Activated CD4-positive, alpha-beta T cell treated with anti-CD3 and anti-CD28 coated beads for 36 hours (primary cell): ENCODE data around the gene OSER1. TPM values are rescaled to one million over a fixed set of nuclear protein-coding genes. Genes with fewer than 3 reads are reported as not detected.

Source experiments
- ATAC-seq: fragments of 200-7000 bp; cut with Tn5 transposase; one replicate; pipeline ENCODE4 v1.10.0; 2021; ENCODE audit warnings: mild to moderate bottlenecking, moderate library complexity
- CTCF ChIA-PET: fragments of 350-600 bp; sonication (Branson Sonifier 250); formaldehyde crosslinking; loops from one replicate; lab custom pipeline; 2021; ENCODE audit warnings: antibody characterized with exemption; lab: Charles Lee
- POLR2A ChIA-PET: fragments of 350-600 bp; sonication (Branson Sonifier 250); formaldehyde crosslinking; loops from one replicate; lab custom pipeline; 2021; ENCODE audit warnings: antibody characterized with exemption, inconsistent platforms; lab: Charles Lee
- DNase-seq: peaks from one replicate; pipeline ENCODE4 v3.0.0-alpha.2; 2020
- H3K27ac Mint-ChIP-seq: one replicate; pipeline ENCODE4 v1.8.0; 2021; ENCODE audit warnings: mixed read lengths
- H3K27me3 Mint-ChIP-seq: one replicate; pipeline ENCODE4 v1.8.0; 2021; ENCODE audit warnings: mixed read lengths
- H3K36me3 Mint-ChIP-seq: one replicate; pipeline ENCODE4 v1.8.0; 2021; ENCODE audit warnings: low read depth, mixed read lengths
- H3K4me1 Mint-ChIP-seq: one replicate; pipeline ENCODE4 v1.8.0; 2021; ENCODE audit warnings: mixed read lengths
- H3K4me3 Mint-ChIP-seq: one replicate; pipeline ENCODE4 v1.8.0; 2021; ENCODE audit warnings: mild to moderate bottlenecking, moderate library complexity, mixed read lengths
- H3K9me3 Mint-ChIP-seq: one replicate; pipeline ENCODE4 v1.8.0; 2021; ENCODE audit warnings: low read depth, mixed read lengths
- intact Hi-C, 2 experiments: fragments of 100-400 bp; cut with DNase I in 1 of 2; cut with micrococcal nuclease in 1 of 2; formaldehyde crosslinking; loops; one replicate each; pipeline versions ENCODE4 v1.14.2 to v1.15.1; 2022 to 2024; cut with DNase I, micrococcal nuclease
- total RNA-seq, 2 experiments: library from RNA; stranded (reverse); gene quantifications; one replicate each; pipeline ENCODE4 v1.2.3, GENCODE V29; 2021

The OSER1 gene
- total RNA-seq, 2 experiments from 2014 or later, result 19.9 to 22.5 TPM

DNA sequence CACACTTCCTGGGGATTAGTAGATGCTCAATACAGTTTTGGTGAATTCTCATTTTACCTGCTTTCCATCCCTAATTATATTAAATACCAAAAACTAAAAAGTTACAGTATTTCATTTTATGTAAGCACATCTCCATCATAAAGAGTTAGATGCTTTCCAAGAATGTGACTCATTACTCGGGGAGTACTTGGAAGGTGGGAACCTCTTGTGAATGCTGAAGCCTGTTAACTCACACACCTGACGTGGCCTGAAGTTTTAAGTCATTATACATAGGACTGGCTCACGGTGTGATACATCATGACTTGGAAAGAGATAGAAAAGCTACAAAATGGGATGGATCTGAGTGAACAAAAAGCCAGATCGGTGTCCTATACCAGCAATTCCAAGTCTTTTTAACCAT, 2.2 kb upstream of the OSER1 start:
- H3K4me3 Mint-ChIP-seq, result no peak overlapping the region
- intact Hi-C loops, result loop anchor here (5.0 to 10.0 kb wide), 4 partner anchors 460 to 672 kb away; partner anchors contain the start of genes IFT52 (in 1 of the 2) and YWHAB (in 1 of the 2)
- no peak overlapping the region for H3K27ac Mint-ChIP-seq
- no peak for ATAC-seq
- peaks cover 45% of the 10 kb centered on the region for H3K4me1 Mint-ChIP-seq
- CTCF ChIA-PET, result interaction anchor here (1.5 to 10.4 kb wide), 5 partner anchors 17 to 171 kb away, joined by 3 to 346 read pairs (median 6); partner anchors contain the start of gene FITM2
- peaks cover 7% of the 10 kb centered on the region for H3K36me3 Mint-ChIP-seq
- POLR2A ChIA-PET, result interaction anchor here (0.6 to 0.7 kb wide), 2 partner anchors 8 to 40 kb away, joined by 3 to 6 read pairs; no protein-coding TSS in a partner anchor
- no peak for DNase-seq
- no peaks in the 10 kb centered on the region for H3K9me3 Mint-ChIP-seq
- H3K27me3 Mint-ChIP-seq, result no peaks in the 10 kb centered on the region

DNA sequence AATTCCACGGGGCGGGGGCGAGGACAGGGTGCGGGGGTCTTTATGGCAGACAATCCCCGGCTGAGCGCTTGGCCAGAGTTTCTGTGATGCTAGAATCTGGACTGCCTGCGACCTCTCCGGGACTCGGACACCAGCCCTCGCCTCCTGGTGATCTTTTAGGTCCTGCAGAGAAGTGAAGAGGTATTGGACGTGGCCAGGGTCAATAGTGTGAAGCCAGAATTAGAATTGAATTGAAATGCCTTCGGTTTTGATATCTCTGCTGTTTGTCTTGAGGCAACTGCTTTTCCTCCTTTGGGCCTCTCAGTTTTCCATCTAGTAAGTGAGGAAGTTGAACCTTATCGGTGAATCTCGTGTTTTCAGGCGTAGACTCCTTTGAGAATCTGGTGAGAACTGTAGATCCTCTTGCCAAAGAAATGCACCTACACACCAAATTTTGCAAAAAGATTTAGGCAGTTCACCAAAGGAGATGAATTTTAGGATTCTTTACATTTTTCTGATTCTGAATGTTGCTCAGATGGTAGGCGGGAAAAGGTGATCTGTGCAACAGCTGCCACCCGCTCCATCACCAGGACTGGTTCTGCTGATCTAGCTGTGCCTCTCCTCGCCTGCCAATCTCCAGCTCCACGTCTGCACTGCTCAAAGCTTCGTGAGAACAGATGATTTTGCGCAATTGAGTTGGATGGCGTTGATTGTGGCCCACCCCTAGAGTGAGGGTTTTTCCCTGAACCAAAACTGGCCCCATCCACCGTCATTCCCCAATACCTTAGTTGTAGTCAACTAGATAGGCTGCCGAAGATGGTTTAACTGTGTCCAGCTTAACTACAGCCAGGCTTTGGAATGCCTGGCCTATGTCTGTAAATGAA, 837 bp upstream of the OSER1 start:
- no peaks in the 10 kb centered on the region for H3K9me3 Mint-ChIP-seq
- POLR2A ChIA-PET, result interaction anchor here (0.7 to 1.0 kb wide), 2 partner anchors 99 to 544 kb away, joined by 3 read pairs; partner anchors contain the start of gene FITM2
- ATAC-seq, result no peak
- H3K27me3 Mint-ChIP-seq, result no peaks in the 10 kb centered on the region
- peaks cover 13% of the 10 kb centered on the region for H3K36me3 Mint-ChIP-seq
- peak; percentile 48 for DNase-seq
- CTCF ChIA-PET, result interaction anchor here (0.7 to 10.4 kb wide), 5 partner anchors 21 to 440 kb away, joined by 3 to 346 read pairs (median 4); partner anchors contain the start of genes ADA and FITM2
- H3K4me3 Mint-ChIP-seq, result peak overlapping the region; percentile 94
- H3K27ac Mint-ChIP-seq, result peak overlapping the region; percentile 92
- peaks cover 48% of the 10 kb centered on the region for H3K4me1 Mint-ChIP-seq
- intact Hi-C loops, result loop anchor here (1.0 to 10.0 kb wide), 10 partner anchors 100 to 1761 kb away; partner anchors contain the start of genes ADA (in 1 of the 2), FITM2 (in 1 of the 2), IFT52 (in 1 of the 2) and MYBL2 (in 1 of the 2)

DNA sequence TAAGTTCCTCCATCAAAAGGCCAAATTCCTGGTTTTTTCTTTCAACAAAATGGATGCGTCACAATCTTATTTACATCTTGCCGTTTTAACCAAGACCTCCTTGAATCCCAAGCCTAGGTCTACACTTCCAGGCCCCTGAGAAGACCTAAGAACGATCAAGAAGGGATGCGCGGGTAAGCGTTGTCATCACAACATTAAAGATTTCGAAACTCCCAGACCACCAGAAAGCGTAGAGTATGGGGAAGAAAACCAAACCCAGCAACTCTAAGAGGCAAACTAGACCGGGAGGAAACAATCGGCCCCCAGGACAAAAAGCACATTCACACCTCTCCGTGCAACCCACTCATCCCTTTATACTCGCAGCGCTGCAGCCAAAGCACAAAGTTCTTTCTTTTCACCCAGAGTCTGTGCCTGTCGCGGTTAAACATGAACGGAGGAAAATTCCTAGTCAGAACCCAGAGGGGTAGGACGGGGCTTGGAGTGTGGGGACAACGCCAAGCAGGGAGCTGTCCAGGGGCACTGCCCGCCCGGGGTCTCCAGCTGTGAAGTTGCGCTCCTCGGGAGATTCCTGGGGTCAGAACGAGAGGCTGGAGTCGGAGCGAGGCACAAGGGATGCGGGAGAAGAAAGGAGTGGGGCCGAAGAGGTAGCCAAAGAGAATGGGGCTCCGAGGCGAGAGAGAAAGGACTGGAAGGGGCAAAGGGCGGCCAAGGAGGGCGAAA, 725 bp downstream of the OSER1 start:
- ChIA-PET POLR2A (interaction anchor here (1.0 to 1.1 kb wide), 2 partner anchors 9 to 542 kb away, joined by 3 to 5 read pairs; no protein-coding TSS in a partner anchor), CTCF (interaction anchor here (0.7 to 1.0 kb wide), 4 partner anchors 9 to 442 kb away, joined by 3 to 4 read pairs (median 3); partner anchors contain the start of genes ADA and FITM2)
- intact Hi-C loops, result loop anchor here (1.0 to 10.0 kb wide), 13 partner anchors 255 to 1763 kb away; partner anchors contain the start of genes IFT52 (in 2 of the 2), YWHAB (in 2 of the 2), ADA (in 1 of the 2) and SERINC3 (in 1 of the 2)
- peak; percentile 41 for DNase-seq
- no peaks in the 10 kb centered on the region for H3K27me3 Mint-ChIP-seq
- H3K9me3 Mint-ChIP-seq, result no peaks in the 10 kb centered on the region
- peaks cover 16% of the 10 kb centered on the region for H3K36me3 Mint-ChIP-seq
- no peak for ATAC-seq
- H3K4me3 Mint-ChIP-seq, result peak overlapping the region; percentile 94
- H3K27ac Mint-ChIP-seq, result peak overlapping the region; percentile 89
- peaks cover 42% of the 10 kb centered on the region for H3K4me1 Mint-ChIP-seq

DNA sequence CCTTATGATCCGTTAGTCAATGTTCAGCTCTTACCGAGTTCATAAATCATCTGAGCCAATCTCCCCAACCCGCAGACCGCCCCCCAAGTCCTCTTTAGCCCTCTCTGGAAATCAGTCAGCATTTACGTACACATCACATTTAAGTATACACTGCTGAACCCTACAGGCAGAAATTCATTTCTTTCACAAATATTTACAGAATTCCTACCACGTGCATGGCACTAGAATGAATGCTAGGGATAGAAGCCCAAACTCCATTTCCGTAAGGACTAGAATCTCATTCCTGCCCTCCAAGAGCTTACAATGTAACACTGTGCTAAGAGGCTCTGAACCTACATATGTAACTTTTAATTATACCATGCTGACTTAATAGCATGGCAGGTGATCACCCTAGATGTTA, 1.8 kb downstream of the OSER1 start:
- intact Hi-C loops, result loop anchor here in 1 of 2 experiments (10.0 kb wide), 1 partner anchor 254 kb away; no protein-coding TSS in a partner anchor
- Mint-ChIP-seq H3K27ac (peak overlapping the region; percentile 89), H3K4me3 (peak overlapping the region; percentile 94), H3K4me1 (peaks cover 45% of the 10 kb centered on the region), H3K9me3 (no peaks in the 10 kb centered on the region), H3K27me3 (no peaks in the 10 kb centered on the region), H3K36me3 (peaks cover 18% of the 10 kb centered on the region)
- no peak for DNase-seq
- CTCF ChIA-PET, result interaction anchor here (0.7 to 2.2 kb wide), 5 partner anchors 9 to 175 kb away, joined by 3 to 9 read pairs (median 3); no protein-coding TSS in a partner anchor
- no peak for ATAC-seq
- POLR2A ChIA-PET, result no interaction called here

DNA sequence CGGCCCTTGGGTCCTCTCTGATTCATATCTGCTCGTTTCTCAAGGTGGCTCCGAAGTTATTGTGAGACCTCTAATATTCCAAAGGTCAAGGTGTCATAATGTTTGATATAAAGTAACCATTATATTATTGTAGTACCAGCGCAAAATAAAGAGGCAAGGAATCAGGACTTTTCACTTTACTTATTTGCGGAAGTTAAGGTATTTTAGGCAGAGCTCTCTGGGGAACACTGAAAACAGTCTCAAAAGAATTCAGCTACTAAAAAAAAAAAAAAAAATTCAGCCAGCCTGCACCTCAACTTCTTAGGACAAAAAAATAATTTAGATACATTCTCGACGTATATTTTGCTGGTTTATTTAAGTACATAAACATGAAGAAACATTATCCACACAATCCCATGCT, 2.4 kb downstream of the OSER1 start:
- ChIA-PET CTCF (interaction anchor here (0.7 to 2.2 kb wide), 5 partner anchors 9 to 176 kb away, joined by 3 to 9 read pairs (median 3); no protein-coding TSS in a partner anchor), POLR2A (no interaction called here)
- DNase-seq, result no peak
- peaks cover 21% of the 10 kb centered on the region for H3K36me3 Mint-ChIP-seq
- H3K27ac Mint-ChIP-seq, result peak overlapping the region; percentile 37
- peaks cover 50% of the 10 kb centered on the region for H3K4me1 Mint-ChIP-seq
- intact Hi-C loops, result loop anchor here in 1 of 2 experiments (10.0 kb wide), 1 partner anchor 253 kb away; no protein-coding TSS in a partner anchor
- H3K9me3 Mint-ChIP-seq, result no peaks in the 10 kb centered on the region
- peak overlapping the region; percentile 94 for H3K4me3 Mint-ChIP-seq
- ATAC-seq, result no peak
- no peaks in the 10 kb centered on the region for H3K27me3 Mint-ChIP-seq

DNA sequence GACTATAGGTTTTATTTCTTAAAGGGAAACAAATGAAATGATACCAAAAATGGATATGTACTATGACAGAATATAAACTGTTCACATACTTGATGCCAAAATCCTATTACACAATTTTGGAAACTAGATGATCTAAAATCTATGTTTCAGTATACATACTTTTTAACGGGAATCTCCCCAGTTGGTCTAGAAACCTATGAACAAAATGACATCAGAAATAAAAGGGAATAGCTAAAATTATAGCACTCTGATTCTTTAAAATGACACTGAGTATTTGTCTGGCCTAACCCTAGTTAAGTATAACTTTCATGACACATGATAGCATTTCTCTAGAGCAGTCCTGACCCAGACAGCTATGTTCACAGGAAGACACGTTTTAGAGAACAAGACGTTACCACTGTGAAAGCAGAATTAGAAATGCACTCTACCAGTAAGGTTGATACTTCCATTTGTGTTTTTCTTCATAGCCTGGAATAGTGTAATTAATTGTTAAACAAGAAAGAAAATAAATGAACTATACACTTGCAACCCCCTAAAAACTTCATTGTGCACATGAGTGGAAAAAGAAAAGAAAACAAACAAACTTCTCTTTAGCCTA, 3.3 kb downstream of the OSER1 start:
- intact Hi-C loops, result loop anchor here in 1 of 2 experiments (10.0 kb wide), 1 partner anchor 252 kb away; no protein-coding TSS in a partner anchor
- H3K36me3 Mint-ChIP-seq, result peaks cover 25% of the 10 kb centered on the region
- CTCF ChIA-PET, result interaction anchor here (1.3 to 2.2 kb wide), 2 partner anchors 10 to 17 kb away, joined by 4 to 9 read pairs; no protein-coding TSS in a partner anchor
- peak overlapping the region; percentile 28 for H3K4me3 Mint-ChIP-seq
- DNase-seq, result no peak
- H3K27me3 Mint-ChIP-seq, result no peaks in the 10 kb centered on the region
- H3K27ac Mint-ChIP-seq, result peak overlapping the region; percentile 47
- peaks cover 47% of the 10 kb centered on the region for H3K4me1 Mint-ChIP-seq
- no peaks in the 10 kb centered on the region for H3K9me3 Mint-ChIP-seq
- no peak for ATAC-seq
- POLR2A ChIA-PET, result no interaction called here

DNA sequence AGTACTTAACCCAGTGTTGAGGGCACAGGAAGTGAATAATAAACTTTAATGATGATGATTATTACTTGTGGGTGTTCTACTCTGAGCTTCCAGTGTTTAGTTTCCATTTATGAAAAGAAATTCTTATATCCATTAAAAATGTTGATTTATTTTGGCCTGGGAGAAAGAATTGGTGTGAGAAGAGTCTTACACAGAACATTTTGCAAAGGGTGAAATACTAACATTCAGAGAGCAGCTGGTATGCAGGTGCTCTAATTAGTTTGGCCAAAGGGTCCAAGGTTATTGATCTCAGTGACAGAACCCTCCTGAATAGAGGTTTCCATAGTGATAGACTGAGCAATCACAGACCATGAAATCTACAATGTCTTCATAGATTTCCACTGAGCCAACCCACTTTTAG, 4.4 kb downstream of the OSER1 start:
- no peak for DNase-seq
- H3K36me3 Mint-ChIP-seq, result peaks cover 32% of the 10 kb centered on the region
- intact Hi-C loops, result loop anchor here in 1 of 2 experiments (10.0 kb wide), 1 partner anchor 251 kb away; no protein-coding TSS in a partner anchor
- no peak overlapping the region for H3K4me3 Mint-ChIP-seq
- no peaks in the 10 kb centered on the region for H3K27me3 Mint-ChIP-seq
- peaks cover 41% of the 10 kb centered on the region for H3K4me1 Mint-ChIP-seq
- no peaks in the 10 kb centered on the region for H3K9me3 Mint-ChIP-seq
- no peak overlapping the region for H3K27ac Mint-ChIP-seq
- no peak for ATAC-seq
- POLR2A ChIA-PET, result interaction anchor here (0.5 kb wide), 1 partner anchor 537 kb away, joined by 3 read pairs; no protein-coding TSS in a partner anchor
- CTCF ChIA-PET, result interaction anchor here (0.6 kb wide), 1 partner anchor 221 kb away, joined by 3 read pairs; no protein-coding TSS in a partner anchor

DNA sequence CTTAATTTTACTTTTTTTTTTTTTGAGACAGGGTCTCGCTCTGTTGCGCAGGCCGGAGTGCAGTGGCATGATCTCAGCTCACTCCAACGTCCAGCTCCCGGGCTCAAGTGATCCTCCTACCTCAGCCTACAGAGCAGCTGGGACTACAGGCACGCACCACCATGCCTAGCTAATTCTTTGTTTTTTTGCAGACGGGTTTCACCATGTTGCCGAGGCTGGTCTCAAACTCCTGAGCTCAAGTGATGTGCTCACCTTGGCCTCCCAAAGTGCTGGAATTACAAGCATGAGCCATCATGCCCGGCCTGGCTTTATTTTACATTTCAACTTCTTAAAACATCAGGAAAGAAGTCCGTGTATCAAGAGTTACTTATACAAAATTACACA, 5.7 kb downstream of the OSER1 start:
- DNase-seq, result no peak
- H3K4me1 Mint-ChIP-seq, result peaks cover 44% of the 10 kb centered on the region
- no peak overlapping the region for H3K27ac Mint-ChIP-seq
- H3K36me3 Mint-ChIP-seq, result peaks cover 40% of the 10 kb centered on the region
- ATAC-seq, result no peak
- CTCF ChIA-PET, result no interaction called here
- no peaks in the 10 kb centered on the region for H3K9me3 Mint-ChIP-seq
- no peaks in the 10 kb centered on the region for H3K27me3 Mint-ChIP-seq
- intact Hi-C loops, result loop anchor here in 1 of 2 experiments (10.0 kb wide), 1 partner anchor 250 kb away; no protein-coding TSS in a partner anchor
- H3K4me3 Mint-ChIP-seq, result no peak overlapping the region
- POLR2A ChIA-PET, result no interaction called here

DNA sequence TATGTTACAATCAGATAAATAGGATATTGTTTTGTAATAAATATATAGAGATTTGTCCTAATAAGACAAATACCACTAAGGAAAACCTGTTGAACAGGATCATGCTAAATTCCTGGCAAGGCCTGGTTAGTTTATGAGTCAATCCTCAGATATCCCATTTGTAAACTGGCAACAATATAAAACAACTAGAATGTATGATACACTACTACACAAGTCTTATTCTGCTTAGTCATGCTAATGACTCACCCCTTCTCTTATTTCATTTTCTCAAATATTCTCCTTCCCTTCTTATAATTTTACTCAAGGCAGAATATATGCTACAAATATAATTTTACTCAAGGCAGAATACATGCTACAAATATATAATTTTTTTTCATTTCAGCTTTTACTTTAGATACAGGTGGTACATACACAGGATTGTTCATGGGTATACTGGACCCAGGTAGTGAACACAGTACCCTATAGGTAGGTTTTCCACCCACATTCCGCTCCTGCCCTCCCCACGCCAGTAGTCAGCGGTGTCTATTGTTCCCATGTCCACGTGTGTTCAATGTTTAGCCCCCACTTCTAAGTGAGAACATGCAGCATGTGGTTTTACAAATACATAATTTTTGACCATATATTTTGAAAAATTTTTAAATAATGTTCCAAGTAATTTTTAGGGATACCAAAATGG, 6.3 kb downstream of the OSER1 start:
- DNase-seq (no peak), ATAC-seq (peak; percentile 57)
- H3K4me3 Mint-ChIP-seq, result no peak overlapping the region
- peak overlapping the region; percentile 55 for H3K27ac Mint-ChIP-seq
- H3K4me1 Mint-ChIP-seq, result peaks cover 50% of the 10 kb centered on the region
- no peaks in the 10 kb centered on the region for H3K9me3 Mint-ChIP-seq
- CTCF ChIA-PET, result no interaction called here
- intact Hi-C loops, result loop anchor here in 1 of 2 experiments (10.0 kb wide), 1 partner anchor 249 kb away; no protein-coding TSS in a partner anchor
- H3K27me3 Mint-ChIP-seq, result no peaks in the 10 kb centered on the region
- POLR2A ChIA-PET, result no interaction called here
- H3K36me3 Mint-ChIP-seq, result peaks cover 45% of the 10 kb centered on the region
